HEK293 (cell line): Measurements from ENCODE around the gene RALGAPA1.

Experiments
- CTCF ChIA-PET: fragments of 350-600 bp; formaldehyde crosslinking; extraction: SDS; loops from one replicate; lab custom pipeline; 2021; ENCODE audit warnings: antibody characterized with exemption; lab: Yijun Ruan, JAX
- POLR2A ChIA-PET: fragments of 300-600 bp; formaldehyde crosslinking; extraction: SDS; loops from one replicate; lab custom pipeline; 2020; ENCODE audit warnings: antibody characterized with exemption, inconsistent platforms; lab: Yijun Ruan, JAX
- H3K27ac ChIP-seq: fragments of 200-500 bp; sonication (Bioruptor generic); 2 replicates; pipeline ENCODE4 v1.5.1; 2014; ENCODE audit warnings: low read depth, low read length, control low read depth, inconsistent platforms; ENCODE audit errors: extremely low read depth
- H3K36me3 ChIP-seq, 2 experiments: fragments of 200-500 bp in 1 of 2; sonication (Bioruptor generic) in 1 of 2; 1 replicate in 1 of 2; 2 replicates in 1 of 2; pipeline ENCODE4 v1.5.1; 2014 to 2017; ENCODE audit warnings: inconsistent platforms in 2 of 2, low read length in 2 of 2; ENCODE audit not compliant: control insufficient read depth in 2 of 2, insufficient read depth in 1 of 2
- H3K4me1 ChIP-seq: fragments of 200-500 bp; sonication (Bioruptor generic); 2 replicates; pipeline ENCODE4 v1.5.1; 2014; ENCODE audit warnings: mild to moderate bottlenecking, low read length, inconsistent platforms; ENCODE audit not compliant: control insufficient read depth, insufficient read depth
- H3K4me3 ChIP-seq: 2 replicates; pipeline ENCODE4 v1.5.1; 2011; ENCODE audit warnings: low read depth, mild to moderate bottlenecking, control low read depth, low read length, moderate library complexity
- H3K9me3 ChIP-seq: fragments of 200-500 bp; sonication (Bioruptor generic); 2 replicates; pipeline ENCODE4 v1.5.1; 2014; ENCODE audit warnings: low read depth, low read length, inconsistent platforms; ENCODE audit not compliant: control insufficient read depth, insufficient read depth
- AEBP2 ChIP-seq: fragments of 450-650 bp; formaldehyde crosslinking; IDR thresholded peaks from 2 replicates; pipeline ENCODE4 v1.5.1; 2016; ENCODE audit warnings: missing biosample characterization, missing genetic modification characterization, borderline replicate concordance
- EGR2 ChIP-seq: fragments of 450-650 bp; formaldehyde crosslinking; IDR thresholded peaks from 2 replicates; pipeline ENCODE4 v1.5.1; 2016; ENCODE audit warnings: low read depth, missing biosample characterization, missing genetic modification characterization
- IKZF3 ChIP-seq: fragments of 450-650 bp; IDR thresholded peaks from 2 replicates; pipeline ENCODE4 v1.5.0; 2018; ENCODE audit warnings: missing biosample characterization, mild to moderate bottlenecking, missing genetic modification characterization, moderate library complexity
- KLF17 ChIP-seq: fragments of 450-650 bp; formaldehyde crosslinking; IDR thresholded peaks from 2 replicates; pipeline ENCODE4 v1.5.1; 2016; ENCODE audit warnings: missing biosample characterization, missing genetic modification characterization
- PRDM4 ChIP-seq: fragments of 450-650 bp; formaldehyde crosslinking; IDR thresholded peaks from 2 replicates; pipeline ENCODE4 v1.5.1; 2017; ENCODE audit warnings: missing biosample characterization, missing genetic modification characterization
- PRDM6 ChIP-seq: fragments of 450-650 bp; formaldehyde crosslinking; IDR thresholded peaks from 2 replicates; pipeline ENCODE4 v1.5.1; 2017; ENCODE audit warnings: missing biosample characterization, missing genetic modification characterization
- TRIM28 ChIP-seq: IDR thresholded peaks from 2 replicates; pipeline ENCODE4 v1.6.1; 2011; ENCODE audit warnings: low read length, control low read depth, borderline replicate concordance
- ZBTB17 ChIP-seq: fragments of 450-650 bp; formaldehyde crosslinking; IDR thresholded peaks from 2 replicates; pipeline ENCODE4 v1.5.1; 2016; ENCODE audit warnings: missing biosample characterization, missing genetic modification characterization
- ZNF2 ChIP-seq: fragments of 450-650 bp; formaldehyde crosslinking; IDR thresholded peaks from 2 replicates; pipeline ENCODE4 v1.5.1; 2016; ENCODE audit warnings: missing biosample characterization, missing genetic modification characterization
- ZNF324 ChIP-seq: fragments of 450-650 bp; formaldehyde crosslinking; IDR thresholded peaks from 2 replicates; pipeline ENCODE4 v1.5.1; 2016; ENCODE audit warnings: missing biosample characterization, missing genetic modification characterization
- ZNF621 ChIP-seq: fragments of 450-650 bp; formaldehyde crosslinking; IDR thresholded peaks from 2 replicates; pipeline ENCODE4 v1.5.1; 2017; ENCODE audit warnings: missing biosample characterization, missing genetic modification characterization
- ZNF639 ChIP-seq: fragments of 450-650 bp; formaldehyde crosslinking; IDR thresholded peaks from 2 replicates; pipeline ENCODE4 v1.5.1; 2016; ENCODE audit warnings: missing biosample characterization, missing genetic modification characterization
- ZNF707 ChIP-seq: fragments of 450-650 bp; formaldehyde crosslinking; IDR thresholded peaks from 2 replicates; pipeline ENCODE4 v1.5.1; 2016; ENCODE audit warnings: missing biosample characterization, missing genetic modification characterization
- ZNF76 ChIP-seq: fragments of 450-650 bp; formaldehyde crosslinking; IDR thresholded peaks from 2 replicates; pipeline ENCODE4; 2016; ENCODE audit warnings: low read depth, missing biosample characterization, missing genetic modification characterization, borderline replicate concordance
- ZNF776 ChIP-seq: fragments of 450-650 bp; formaldehyde crosslinking; IDR thresholded peaks from 2 replicates; pipeline ENCODE4 v1.5.0; 2017; ENCODE audit warnings: missing biosample characterization, missing genetic modification characterization, borderline replicate concordance
- ZNF837 ChIP-seq: fragments of 450-650 bp; formaldehyde crosslinking; IDR thresholded peaks from 2 replicates; pipeline ENCODE4 v1.5.1; 2016; ENCODE audit warnings: missing biosample characterization, missing genetic modification characterization

The RALGAPA1 gene

GRCh38 chr14:35797796-35798195 is 11.3 kb downstream of the RALGAPA1 start:
- Histone ChIP-seq H3K4me1 (no peaks in the 10 kb centered on the region), H3K27ac (no peak overlapping the region), H3K36me3 (no peaks in the 10 kb centered on the region; a peak in 1 of 3 replicates), H3K9me3 (no peaks in the 10 kb centered on the region), H3K4me3 (no peak overlapping the region)
- POLR2A ChIA-PET = interaction anchor here (0.7 to 1.1 kb wide), 2 partner anchors 28 to 51 kb away, joined by 4 read pairs; partner anchors contain the start of gene BRMS1L
- CTCF ChIA-PET = interaction anchor here (0.6 kb wide), 1 partner anchor 17 kb away, joined by 3 read pairs; no protein-coding TSS in a partner anchor
- TF ChIP-seq IKZF3 (tag by site-specific recombination) (no peak), ZNF2 (tag by site-specific recombination) (no peak), ZNF324 (no peak), ZNF639 (tag by site-specific recombination) (no peak), TRIM28 (no peak), AEBP2 (tag by site-specific recombination) (no peak), ZNF837 (tag by site-specific recombination) (no peak), KLF17 (tag by site-specific recombination) (no peak), ZNF776 (tag by site-specific recombination) (no peak), ZBTB17 (no peak)

- Histone ChIP-seq H3K4me3 (no peak overlapping the region), H3K9me3 (no peaks in the 10 kb centered on the region), H3K27ac (no peak overlapping the region), H3K36me3 (no peaks in the 10 kb centered on the region), H3K4me1 (no peaks in the 10 kb centered on the region; the same call in 1 of the 2 replicates)
- ChIA-PET POLR2A (no interaction called here), CTCF (no interaction called here)
- TF ChIP-seq PRDM6 (tag by site-specific recombination) = no peak
- no peak for TF ChIP-seq PRDM4 (tag by site-specific recombination)
- no peak for TF ChIP-seq ZNF621 (tag by site-specific recombination)
- TF ChIP-seq EGR2 = no peak
- TF ChIP-seq ZNF707 = no peak
- TF ChIP-seq ZNF76 = no peak
These were observed 19.4 kb downstream of the RALGAPA1 start for GRCh38 chr14:35789651-35790050.
